GM19239 (cell line): ENCODE data around the gene MAP4K2.

Experiments
- DNase-seq: peaks from one replicate; pipeline ENCODE4 v3.0.0; 2011; ENCODE audit warnings: low spot score; ENCODE audit not compliant: insufficient read length
- FAIRE-seq: peaks from 2 replicates; lab custom pipeline; 2011; peaks lifted over from hg19 to GRCh38; lab: Jason Lieb, UNC

The MAP4K2 gene

GRCh38 chr11:64772303-64773018 is 30.6 kb downstream of the MAP4K2 start:
- peak; percentile 55 for FAIRE-seq
- no peak for DNase-seq

GRCh38 chr11:64771861-64772260 is 31.2 kb downstream of the MAP4K2 start:
- FAIRE-seq (peak; percentile 23), DNase-seq (no peak)

- FAIRE-seq = no peak
- no peak for DNase-seq
These were observed 32.9 kb downstream of the MAP4K2 start for GRCh38 chr11:64770120-64770519.

- no peak for DNase-seq
These were observed 33.7 kb downstream of the MAP4K2 start for GRCh38 chr11:64769283-64769682.

GRCh38 chr11:64768300-64768694 is 34.7 kb downstream of the MAP4K2 start:
- FAIRE-seq (no peak), DNase-seq (no peak)

More at GRCh38 chr11:64769283-64769682, 33.7 kb downstream of the MAP4K2 start:
- FAIRE-seq = no peak

GRCh38 chr11:64767344-64768299 is 35.4 kb downstream of the MAP4K2 start:
- FAIRE-seq = no peak
- DNase-seq = no peak

- FAIRE-seq (no peak), DNase-seq (no peak)
These were observed 36.1 kb downstream of the MAP4K2 start for GRCh38 chr11:64766881-64767280.

GRCh38 chr11:64765851-64766665 is 37.0 kb downstream of the MAP4K2 start:
- FAIRE-seq = no peak
- no peak for DNase-seq

- no peak for DNase-seq
- no peak for FAIRE-seq
These were observed 37.6 kb downstream of the MAP4K2 start for GRCh38 chr11:64765291-64765850.

- DNase-seq = no peak
- peak; percentile 39 for FAIRE-seq
These were observed 38.3 kb downstream of the MAP4K2 start for GRCh38 chr11:64764753-64765152.

GRCh38 chr11:64764040-64764611 is 38.9 kb downstream of the MAP4K2 start:
- no peak for FAIRE-seq
- no peak for DNase-seq

GRCh38 chr11:64763526-64764039 is 39.4 kb downstream of the MAP4K2 start:
- FAIRE-seq (no peak), DNase-seq (no peak)

- DNase-seq = no peak
- no peak for FAIRE-seq
These were observed 40.1 kb downstream of the MAP4K2 start for GRCh38 chr11:64762674-64763525.

GRCh38 chr11:64762277-64762673 is 40.7 kb downstream of the MAP4K2 start:
- FAIRE-seq = no peak
- DNase-seq = no peak

GRCh38 chr11:64760759-64761420 is 42.1 kb downstream of the MAP4K2 start:
- DNase-seq = no peak
- no peak for FAIRE-seq

- DNase-seq (no peak), FAIRE-seq (no peak)
These were observed 43.0 kb downstream of the MAP4K2 start, which contains the start of gene PYGM for GRCh38 chr11:64759722-64760719. Gene PYGM, minus strand, starts transcription at chr11:64759974. Its CDS starts 76 bp downstream, at chr11:64759898.
